GM12864 (cell line): ENCODE measurements around the gene HOXD3.

ENCODE experiments used
- DNase-seq: peaks from one replicate; pipeline ENCODE4 v3.0.0-alpha.2; 2011; ENCODE audit warnings: low read depth
- H3K4me3 ChIP-seq: 2 replicates; pipeline ENCODE4 v1.5.1; 2011; ENCODE audit warnings: mild to moderate bottlenecking, low read depth, low read length, control low read depth
- TF ChIP-seq, protein P1 (sequence below): IDR thresholded peaks from 2 replicates; pipeline ENCODE4 v1.5.1; 2011; ENCODE audit warnings: low read depth, mild to moderate bottlenecking, moderate library complexity, low read length, control low read depth, inconsistent platforms; ENCODE audit errors: missing control alignments

HOXD3 gene

DNA sequence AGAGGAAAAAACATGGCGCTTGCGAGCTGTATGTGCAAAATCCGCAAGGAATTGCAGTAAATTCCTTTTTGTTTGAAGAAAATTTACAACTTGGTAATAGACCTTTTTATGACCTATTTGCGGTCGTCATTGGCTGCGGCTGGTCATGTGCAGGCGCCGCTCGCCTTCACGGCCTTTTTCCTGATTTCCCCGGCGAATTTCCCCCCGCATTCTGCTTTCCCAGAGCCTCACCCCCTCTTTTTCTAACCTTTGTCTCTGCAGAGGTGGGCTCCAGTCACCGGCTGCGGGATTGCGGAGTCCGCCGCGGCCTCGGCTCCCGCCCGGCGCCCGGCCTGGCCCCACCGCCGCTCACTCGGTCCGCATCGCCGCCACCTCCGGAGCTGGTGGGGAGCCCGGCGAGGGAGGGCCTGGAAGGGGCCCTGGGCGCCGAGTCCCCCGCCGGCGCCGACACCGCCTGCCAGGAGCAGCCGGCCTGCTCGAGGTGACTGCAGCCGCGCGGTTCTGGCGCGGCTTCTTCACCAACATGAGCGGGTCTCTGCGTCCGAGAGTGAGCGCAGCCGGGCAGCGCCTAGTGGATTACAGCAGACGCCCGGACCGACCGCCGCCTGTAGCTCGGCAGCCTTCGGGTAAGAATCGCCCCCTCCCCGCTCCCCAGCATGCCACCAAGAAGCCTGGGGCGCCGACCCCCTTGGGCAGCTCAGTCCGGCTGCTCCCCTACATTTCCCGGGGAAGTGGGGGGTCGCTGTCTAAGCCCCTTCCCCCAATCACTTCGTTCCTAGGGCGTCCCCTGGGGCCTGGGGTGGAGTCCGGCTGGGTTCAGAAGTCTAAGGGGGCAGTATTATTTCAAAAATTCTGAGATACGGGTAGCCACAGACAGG is 20.5 kb upstream of the HOXD3 start:
- TF ChIP-seq, protein P1, sequence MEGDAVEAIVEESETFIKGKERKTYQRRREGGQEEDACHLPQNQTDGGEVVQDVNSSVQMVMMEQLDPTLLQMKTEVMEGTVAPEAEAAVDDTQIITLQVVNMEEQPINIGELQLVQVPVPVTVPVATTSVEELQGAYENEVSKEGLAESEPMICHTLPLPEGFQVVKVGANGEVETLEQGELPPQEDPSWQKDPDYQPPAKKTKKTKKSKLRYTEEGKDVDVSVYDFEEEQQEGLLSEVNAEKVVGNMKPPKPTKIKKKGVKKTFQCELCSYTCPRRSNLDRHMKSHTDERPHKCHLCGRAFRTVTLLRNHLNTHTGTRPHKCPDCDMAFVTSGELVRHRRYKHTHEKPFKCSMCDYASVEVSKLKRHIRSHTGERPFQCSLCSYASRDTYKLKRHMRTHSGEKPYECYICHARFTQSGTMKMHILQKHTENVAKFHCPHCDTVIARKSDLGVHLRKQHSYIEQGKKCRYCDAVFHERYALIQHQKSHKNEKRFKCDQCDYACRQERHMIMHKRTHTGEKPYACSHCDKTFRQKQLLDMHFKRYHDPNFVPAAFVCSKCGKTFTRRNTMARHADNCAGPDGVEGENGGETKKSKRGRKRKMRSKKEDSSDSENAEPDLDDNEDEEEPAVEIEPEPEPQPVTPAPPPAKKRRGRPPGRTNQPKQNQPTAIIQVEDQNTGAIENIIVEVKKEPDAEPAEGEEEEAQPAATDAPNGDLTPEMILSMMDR: no peak
- no peak overlapping the region for H3K4me3 ChIP-seq
- no peak for DNase-seq

DNA sequence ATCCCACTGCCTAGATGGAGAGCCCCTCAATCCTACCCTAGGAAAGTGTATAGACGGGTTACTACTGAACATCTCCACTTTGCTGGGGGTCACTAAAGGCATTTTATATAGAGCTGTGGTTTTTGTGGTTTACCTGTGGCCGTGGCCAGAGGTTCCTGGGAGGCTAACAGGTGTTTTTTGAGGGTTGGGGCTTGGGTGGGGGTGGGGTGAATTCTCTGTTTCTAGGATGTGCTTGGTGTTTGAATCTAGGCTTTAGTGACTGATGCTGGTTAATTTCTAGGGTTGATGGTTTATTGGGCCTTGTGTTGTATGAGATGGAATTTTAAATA is 19.9 kb upstream of the HOXD3 start:
- no peak for DNase-seq
- TF ChIP-seq, protein P1: no peak
- no peak overlapping the region for H3K4me3 ChIP-seq

- no peak for DNase-seq
- TF ChIP-seq, protein P1: no peak
- no peak overlapping the region for H3K4me3 ChIP-seq
These were observed 19.2 kb upstream of the HOXD3 start for GRCh38 chr2:176137906-176138305.

GRCh38 chr2:176138526-176138922 is 18.6 kb upstream of the HOXD3 start:
- DNase-seq: no peak
- H3K4me3 ChIP-seq: no peak overlapping the region
- TF ChIP-seq, protein P1: no peak

GRCh38 chr2:176138923-176139660 is 18.0 kb upstream of the HOXD3 start:
- no peak overlapping the region for H3K4me3 ChIP-seq
- DNase-seq: no peak
- TF ChIP-seq, protein P1: no peak

DNA sequence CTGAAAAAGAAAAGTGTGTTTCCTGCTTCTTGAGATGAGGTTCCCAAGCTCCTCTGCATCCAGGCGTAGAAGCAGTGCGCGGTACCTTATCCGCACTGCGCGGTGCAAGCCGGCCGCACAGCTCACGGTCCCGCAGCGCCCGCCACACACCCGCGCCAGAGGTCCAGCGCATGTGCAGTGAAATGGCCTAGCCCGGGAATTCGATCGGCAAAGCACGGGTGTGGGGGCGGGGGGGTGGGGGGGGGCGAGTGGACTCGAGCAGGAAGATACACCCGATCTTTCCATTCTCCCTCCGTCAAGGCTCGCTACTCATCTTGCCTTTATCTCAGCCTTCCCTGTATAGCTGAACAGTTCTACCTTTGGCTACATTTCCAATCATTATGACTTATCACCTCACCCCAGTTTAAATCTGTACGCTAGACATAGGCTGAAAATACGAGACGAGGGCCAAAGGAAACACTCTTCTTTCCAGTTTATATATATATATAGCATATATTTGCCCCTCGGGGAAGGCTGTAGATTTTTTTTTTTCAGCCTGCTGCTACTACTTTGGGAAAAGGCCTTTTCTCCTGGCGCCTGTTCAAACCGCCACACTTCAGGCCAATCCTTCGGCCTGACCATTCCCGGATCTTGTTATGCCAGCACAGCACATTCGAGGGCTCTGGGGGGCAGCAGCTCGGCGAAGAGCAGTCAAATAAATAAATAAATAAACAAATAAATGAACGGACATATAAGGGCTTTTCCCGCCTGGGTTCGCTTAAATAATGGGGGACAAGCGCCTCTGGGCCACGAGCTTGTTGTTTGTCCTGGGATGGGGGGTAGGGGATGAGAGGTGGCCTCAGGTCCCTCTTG is 17.2 kb upstream of the HOXD3 start:
- TF ChIP-seq, protein P1: no peak
- DNase-seq: no peak
- peak overlapping the region; percentile 56 for H3K4me3 ChIP-seq
